GM15510 (cell line): Measurements from ENCODE around the gene TIMP2.

Experiments
- POLR2A ChIP-seq: IDR thresholded peaks from 3 replicates; pipeline ENCODE4 v1.6.1; 2011; ENCODE audit warnings: borderline replicate concordance; ENCODE audit not compliant: insufficient read length; ENCODE audit errors: extremely low read depth

The TIMP2 gene

GRCh38 chr17:78803186-78803845 lies 121.9 kb downstream of the TIMP2 start:
- no peak for TF ChIP-seq POLR2A
